ENCODE data around the gene SORCS2. TPM values are rescaled to one million over a fixed set of nuclear protein-coding genes. Genes with fewer than 3 reads are reported as not detected.
A peak's percentile ranks its signal among the peaks of the same experiment; 100 is the strongest.

The SORCS2 gene
- total and polyA plus RNA-seq, 2 of the 4 experiments (the other 2 are of a cell fraction): 0.36 to 0.62 TPM

GRCh38 chr4:7647186-7647585, 454.8 kb downstream of the SORCS2 start:
- no peaks in the 10 kb centered on the region for H3K79me1 ChIP-seq (ENCODE audit: low read depth in 1 of 2, low read length in 2 of 2)
- DNase-seq (no peak), ATAC-seq (ENCODE audit: low read depth) (no peak)
- ChIA-PET CTCF (no interaction called here), POLR2A (ENCODE audit: unreplicated experiment) (no interaction called here)
- no peak overlapping the region for H4K8ac ChIP-seq (ENCODE audit: low read depth in 2 of 2, low read length in 2 of 2)
- in situ Hi-C loops (cut with MboI; ENCODE audit: low sequenced_read_pairs): no loop called here
- no peak overlapping the region for H3K18ac ChIP-seq (ENCODE audit: low read depth, low read length)
- no peak overlapping the region for H3K27ac ChIP-seq (ENCODE audit: insufficient read depth, low read length)
- H2BK5ac ChIP-seq (ENCODE audit: low read depth, low read length, poor library complexity, severe bottlenecking): no peak overlapping the region
- intact Hi-C loops (cut with micrococcal nuclease): no loop called here
- peak overlapping the region; percentile 84 for H2BK120ac ChIP-seq (ENCODE audit: low read depth, low read length)
- H3K9me3 ChIP-seq (ENCODE audit: control insufficient read depth, insufficient read depth, low read length): peaks cover 6% of the 10 kb centered on the region
- dilution Hi-C loops (cut with HindIII; ENCODE audit: low sequenced_read_pairs, unreplicated experiment): no loop called here
- no peak overlapping the region for H4K5ac ChIP-seq (ENCODE audit: low read depth, low read length)
- H3K36me3 ChIP-seq (ENCODE audit: control insufficient read depth, insufficient read depth, low read length): no peaks in the 10 kb centered on the region
- H2AK9ac ChIP-seq (replicated peaks; ENCODE audit: low read depth, low read length, poor library complexity): no peak overlapping the region
- no peak overlapping the region for H3K56ac ChIP-seq (ENCODE audit: extremely low read depth, insufficient read depth, low read length)
- no peak overlapping the region for H3K4me2 ChIP-seq (ENCODE audit: low read depth, low read length)
- peak overlapping the region; percentile 18; the same call in 1 of the 2 replicates for H2AK5ac ChIP-seq (ENCODE audit: low read depth, low read length)
- H3K4me3 ChIP-seq (ENCODE audit: insufficient read depth, low read depth, low read length): no peak overlapping the region
- no peak overlapping the region for H3K23ac ChIP-seq (ENCODE audit: low read depth, low read length)
- H3K4ac ChIP-seq (ENCODE audit: low read depth, low read length): peak overlapping the region; percentile 74
- TF ChIP-seq MAFK (IDR thresholded peaks at IDR 0.05; ENCODE audit: low read depth, low read length): no peak
- TF ChIP-seq SMC3 (IDR thresholded peaks at IDR 0.05; ENCODE audit: low read depth, low read length): no peak
- no peak for TF ChIP-seq CTCF (conservative IDR thresholded peaks at IDR 0.05; ENCODE audit: low read depth, low read length)
- no peak for TF ChIP-seq RFX5 (IDR thresholded peaks at IDR 0.05; ENCODE audit: low read depth, low read length)
- no peak for TF ChIP-seq FOS (IDR thresholded peaks at IDR 0.05; ENCODE audit: low read depth, low read length)
- no peak for TF ChIP-seq POLR2A (IDR thresholded peaks at IDR 0.05; ENCODE audit: low read depth, low read length)
- TF ChIP-seq RAD21 (IDR thresholded peaks at IDR 0.05; ENCODE audit: low read length): no peak
- no peak for TF ChIP-seq MXI1 (IDR thresholded peaks at IDR 0.05; ENCODE audit: borderline replicate concordance, low read depth, low read length)
- no peak for TF ChIP-seq CEBPB (IDR thresholded peaks at IDR 0.05; ENCODE audit: low read depth, low read length)
- no peak for TF ChIP-seq BHLHE40 (IDR thresholded peaks at IDR 0.05; ENCODE audit: low read depth, low read length)
- H3K14ac ChIP-seq (replicated peaks; ENCODE audit: low read depth, low read length): peak overlapping the region; percentile 37; the same call in 1 of the 2 replicates
- peaks cover 12% of the 10 kb centered on the region for H3K27me3 ChIP-seq (ENCODE audit: control insufficient read depth, insufficient read depth, low read length)
- H4K20me1 ChIP-seq (ENCODE audit: insufficient read depth, low read length): no peaks in the 10 kb centered on the region; the same call in 1 of the 2 replicates
- no peak overlapping the region for H2AFZ ChIP-seq (replicated peaks; ENCODE audit: low read length, poor library complexity)
- H2BK20ac ChIP-seq (ENCODE audit: low read depth, low read length): peak overlapping the region; percentile 77; the same call in 1 of the 2 replicates
- H3K9ac ChIP-seq (ENCODE audit: low read depth, low read length): no peak overlapping the region
- H2BK15ac ChIP-seq (ENCODE audit: low read depth, low read length): no peak overlapping the region
- WGBS, 2 experiments (ENCODE audit: extremely low coverage in 2 of 2, insufficient read length in 1 of 2): 40% methylated on average over 1 of the region's 10 CpGs; no CpG with 5 or more reads in 1 of the 2 experiments
- BruUV-seq (replicated peaks): no TSS peak
- peaks cover 15% of the 10 kb centered on the region for H3K4me1 ChIP-seq (ENCODE audit: control insufficient read depth, insufficient read depth, low read length)
- H4K91ac ChIP-seq (ENCODE audit: insufficient read depth, low read depth, low read length): no peak overlapping the region
- H3K9me1 ChIP-seq (ENCODE audit: insufficient read depth, low read length): peaks cover 14% of the 10 kb centered on the region
